GM21381 (cell line): Measurements from ENCODE around the gene BOLA1.
"Not testable (repeated sequence)": the region's sequence is repeated elsewhere in the genome, so short reads cannot be mapped to it uniquely, and the experiment has no call there.

Experiments
- ATAC-seq: cut with Tn5 transposase; IDR thresholded peaks from one replicate; pipeline ENCODE4 v1.9.1; 2021; ENCODE audit warnings: mild to moderate bottlenecking, moderate library complexity; ENCODE audit not compliant: unreplicated experiment

BOLA1 gene, protein sequence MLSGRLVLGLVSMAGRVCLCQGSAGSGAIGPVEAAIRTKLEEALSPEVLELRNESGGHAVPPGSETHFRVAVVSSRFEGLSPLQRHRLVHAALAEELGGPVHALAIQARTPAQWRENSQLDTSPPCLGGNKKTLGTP

DNA sequence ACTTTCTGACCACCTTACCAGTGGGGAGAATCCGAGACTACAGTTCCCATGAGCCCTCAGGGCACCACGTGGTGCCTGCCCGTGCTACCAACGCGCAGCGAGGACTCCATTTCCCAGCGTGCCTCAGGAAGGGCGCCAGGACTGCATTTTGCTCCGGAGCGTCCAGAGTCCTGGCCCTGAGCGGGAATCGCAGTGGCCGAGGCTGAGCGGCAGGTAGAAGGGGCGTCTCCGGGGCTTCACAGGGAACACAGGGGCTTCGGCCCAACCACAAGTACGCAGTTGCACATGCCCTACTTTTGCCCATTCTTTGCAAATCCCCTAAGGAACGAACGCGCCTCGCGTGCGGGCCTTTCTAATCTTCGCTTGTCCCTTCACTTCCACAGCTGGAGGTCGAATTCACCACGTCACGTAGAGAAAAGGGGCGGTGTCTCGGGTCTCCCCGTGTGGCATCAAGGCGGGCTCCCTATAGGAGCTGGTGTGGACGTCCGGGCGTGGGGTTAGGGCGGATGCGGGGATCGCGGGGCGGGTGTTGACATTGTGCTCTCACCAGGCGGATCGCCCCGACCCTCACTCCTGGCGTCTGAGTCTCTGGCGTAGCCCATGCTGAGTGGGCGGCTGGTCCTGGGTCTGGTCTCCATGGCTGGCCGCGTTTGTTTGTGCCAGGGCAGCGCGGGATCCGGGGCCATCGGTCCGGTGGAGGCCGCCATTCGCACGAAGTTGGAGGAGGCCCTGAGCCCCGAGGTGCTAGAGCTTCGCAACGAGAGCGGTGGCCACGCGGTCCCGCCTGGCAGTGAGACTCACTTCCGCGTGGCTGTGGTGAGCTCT is at the start of gene BOLA1:
BOLA1 (plus strand) TSS at position 109 of the 825 bp plus-strand sequence; CDS start at position 601, 492 bp downstream.
- ATAC-seq, result peak; percentile 94

DNA sequence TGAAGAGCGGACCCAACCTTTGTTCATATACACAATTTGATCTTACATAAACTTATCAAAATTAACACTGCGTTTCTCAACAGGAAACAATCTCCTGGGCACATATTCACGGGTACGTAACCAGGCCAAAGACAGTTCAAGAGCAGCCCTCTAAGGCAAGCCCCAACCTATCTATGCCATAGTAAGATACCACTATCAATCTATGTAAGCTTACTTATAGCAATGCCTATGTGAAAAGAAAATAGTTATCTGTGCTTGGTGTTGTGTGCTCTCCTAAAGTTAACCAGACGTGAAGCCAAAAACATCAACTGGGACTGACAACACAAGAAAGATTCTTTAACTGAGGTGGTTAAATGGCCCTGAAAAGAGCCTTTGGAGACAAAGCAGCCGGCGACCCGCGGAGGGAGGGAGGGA is 49.4 kb upstream of the BOLA1 start:
- ATAC-seq, result no peak

DNA sequence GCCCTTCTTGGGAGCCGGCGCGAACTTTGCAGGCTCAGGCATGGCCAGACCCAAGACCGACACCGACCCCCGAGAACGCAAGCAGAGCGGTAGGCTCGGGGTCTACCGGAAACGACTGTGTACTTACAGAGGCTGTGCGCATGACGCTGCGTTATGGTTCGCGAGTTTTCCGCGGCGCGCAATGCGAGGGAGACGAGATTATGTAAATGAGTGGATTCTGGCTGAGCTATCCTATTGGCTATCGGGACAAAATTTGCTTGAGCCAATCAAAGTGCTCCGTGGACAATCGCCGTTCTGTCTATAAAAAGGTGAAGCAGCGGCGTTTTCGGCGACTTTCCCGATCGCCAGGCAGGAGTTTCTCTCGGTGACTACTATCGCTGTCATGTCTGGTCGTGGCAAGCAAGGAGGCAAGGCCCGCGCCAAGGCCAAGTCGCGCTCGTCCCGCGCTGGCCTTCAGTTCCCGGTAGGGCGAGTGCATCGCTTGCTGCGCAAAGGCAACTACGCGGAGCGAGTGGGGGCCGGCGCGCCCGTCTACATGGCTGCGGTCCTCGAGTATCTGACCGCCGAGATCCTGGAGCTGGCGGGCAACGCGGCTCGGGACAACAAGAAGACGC is 48.5 kb upstream of the BOLA1 start:
- peak; percentile 50 for ATAC-seq

DNA sequence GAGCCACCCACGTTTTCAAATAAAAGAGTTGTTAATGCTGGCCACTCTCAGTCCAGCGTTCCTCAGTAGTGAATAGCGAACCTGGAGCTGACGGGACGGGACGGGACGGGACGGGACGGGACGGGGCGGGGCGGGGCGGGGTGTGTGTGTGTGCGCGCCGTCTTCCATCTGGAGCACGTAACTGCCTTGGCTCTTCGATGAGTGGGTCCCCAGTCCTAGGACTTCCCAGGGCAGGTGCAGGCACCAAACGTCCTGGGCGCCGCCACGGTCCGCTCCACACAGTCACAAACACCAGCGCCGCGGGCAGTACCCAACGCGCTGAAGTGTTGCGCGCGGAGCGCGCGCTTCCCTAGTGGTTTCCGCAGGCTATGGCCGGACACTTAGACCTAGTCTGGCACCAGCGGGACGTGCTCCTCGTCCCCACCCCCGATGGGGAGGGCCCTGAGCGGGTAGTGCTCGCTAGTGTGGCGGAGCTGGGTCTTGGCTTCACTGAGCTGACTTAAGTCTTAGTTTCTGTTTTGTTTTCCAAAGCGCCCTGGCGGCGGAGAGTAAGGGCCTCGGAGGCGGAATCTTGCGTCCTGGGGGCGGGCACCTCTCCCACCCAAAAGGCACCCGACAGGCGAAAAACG is 47.7 kb upstream of the BOLA1 start:
- peak; percentile 40 for ATAC-seq

DNA sequence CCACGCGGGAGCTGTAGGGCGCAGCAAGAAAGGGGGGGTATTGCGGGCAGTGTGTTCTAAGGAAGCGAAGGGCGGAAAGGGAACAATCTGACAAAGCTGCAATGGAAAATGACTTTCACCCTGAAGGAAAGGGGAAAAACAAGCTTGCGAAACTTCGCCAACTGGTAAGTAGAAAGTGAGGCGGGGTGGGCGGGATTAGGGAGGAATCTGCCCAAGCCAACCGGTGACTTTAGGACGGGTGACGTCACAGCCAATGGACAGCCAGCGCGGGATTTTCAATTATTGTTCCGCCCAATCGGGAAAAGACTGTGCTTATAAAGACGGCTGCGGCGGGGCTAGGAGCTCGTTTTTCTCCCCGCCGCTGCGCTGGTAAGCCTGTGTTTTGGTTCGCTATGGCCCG is 47.1 kb upstream of the BOLA1 start:
- ATAC-seq, result peak; percentile 31

DNA sequence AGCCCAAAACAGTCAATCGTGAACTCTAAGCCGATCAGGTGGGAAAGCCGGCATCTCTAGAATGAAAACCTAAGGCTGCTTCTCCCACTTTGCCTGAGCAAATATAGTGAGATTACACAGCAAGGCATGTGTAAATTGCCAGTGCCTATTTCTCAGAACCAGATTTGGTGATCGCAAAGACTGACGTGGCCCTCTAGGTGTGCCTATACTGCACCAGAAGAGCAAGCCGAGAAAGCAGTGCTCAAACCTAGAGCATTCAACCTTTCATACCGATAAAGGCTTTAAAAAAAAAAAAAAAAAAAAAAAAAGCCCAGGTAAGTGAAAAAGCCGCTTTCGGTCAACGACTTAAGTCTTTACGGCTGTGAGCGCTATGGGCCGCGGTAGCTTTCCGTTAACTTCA is 39.1 kb upstream of the BOLA1 start:
- peak; percentile 2 for ATAC-seq

DNA sequence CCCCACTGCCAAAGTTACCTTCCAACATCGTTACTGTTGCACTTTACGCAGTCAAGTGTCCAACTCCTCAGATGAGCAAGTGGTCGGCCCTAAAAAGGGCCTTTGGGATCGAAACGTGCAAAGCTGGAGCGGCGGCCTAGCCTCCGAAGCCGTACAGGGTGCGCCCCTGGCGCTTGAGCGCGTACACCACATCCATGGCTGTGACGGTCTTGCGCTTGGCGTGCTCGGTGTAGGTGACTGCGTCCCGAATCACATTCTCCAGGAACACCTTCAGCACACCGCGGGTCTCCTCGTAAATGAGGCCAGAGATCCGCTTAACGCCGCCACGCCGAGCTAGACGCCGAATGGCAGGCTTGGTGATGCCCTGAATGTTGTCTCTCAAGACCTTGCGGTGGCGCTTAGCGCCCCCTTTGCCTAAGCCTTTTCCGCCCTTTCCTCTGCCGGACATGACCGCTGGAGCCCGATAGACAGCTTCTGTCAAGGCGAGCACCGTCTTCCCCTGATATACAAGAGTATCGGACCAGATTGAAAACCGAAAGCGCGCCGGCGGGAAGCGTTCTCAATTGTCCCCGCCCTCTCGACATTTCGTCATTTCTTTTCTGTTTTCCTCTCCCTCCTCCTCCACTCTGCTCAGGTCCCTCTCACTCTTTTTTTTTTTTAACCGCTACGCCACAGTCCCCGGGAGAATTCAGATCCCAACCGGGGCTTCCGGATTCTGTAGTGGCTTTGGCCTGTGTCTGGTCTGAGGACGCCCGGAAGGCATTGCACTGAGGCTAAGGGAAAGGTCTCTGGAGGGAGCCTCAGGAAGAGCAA is 38.5 kb upstream of the BOLA1 start:
- ATAC-seq, result peak; percentile 64

DNA sequence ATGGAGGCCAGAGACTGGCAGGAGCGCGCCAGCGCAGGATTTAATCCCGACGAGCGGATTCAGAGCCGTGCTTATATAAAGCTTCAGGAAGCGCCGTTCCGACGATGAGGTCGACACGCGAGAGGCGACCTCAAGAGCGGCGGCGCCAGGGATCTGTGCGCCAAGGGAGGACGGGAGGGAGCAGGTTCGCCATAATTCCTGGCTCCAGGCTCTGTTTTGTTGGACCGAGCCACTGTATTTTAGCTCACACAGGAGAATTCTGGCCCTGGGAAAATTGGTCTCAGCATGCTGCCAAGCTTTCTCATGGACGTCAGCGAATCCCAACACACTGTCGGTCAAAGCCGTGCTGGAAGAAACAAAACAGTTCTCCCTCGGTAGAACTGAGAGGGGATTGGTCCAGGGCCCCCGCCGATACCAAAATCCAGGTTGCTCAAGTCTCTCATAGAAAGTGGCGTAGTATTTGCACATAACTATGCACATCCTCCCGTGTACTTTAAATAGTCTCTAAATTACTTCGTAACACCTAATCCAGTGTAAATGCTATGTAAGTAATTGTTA is 37.8 kb upstream of the BOLA1 start:
- ATAC-seq, result not testable (repeated sequence)

DNA sequence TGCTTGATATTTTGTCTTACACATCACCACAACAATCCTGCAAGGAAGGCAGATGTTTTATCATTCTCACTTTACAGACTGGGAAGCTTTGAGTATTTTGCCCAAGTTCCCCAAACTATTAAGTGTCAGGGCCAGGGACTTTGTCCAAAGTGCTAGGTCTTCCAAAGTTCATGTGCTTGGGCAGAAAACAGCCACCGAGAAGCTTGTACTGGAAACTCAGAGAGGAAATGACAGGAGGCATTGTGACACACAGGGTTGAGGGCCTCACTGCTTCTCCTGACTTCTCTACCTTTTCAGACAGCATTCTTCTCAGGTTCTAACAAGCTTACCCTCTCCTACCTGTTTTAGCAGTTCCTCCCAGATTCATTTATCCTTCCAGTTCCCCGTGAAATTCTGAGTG is 32.5 kb upstream of the BOLA1 start:
- ATAC-seq, result not testable (repeated sequence)

DNA sequence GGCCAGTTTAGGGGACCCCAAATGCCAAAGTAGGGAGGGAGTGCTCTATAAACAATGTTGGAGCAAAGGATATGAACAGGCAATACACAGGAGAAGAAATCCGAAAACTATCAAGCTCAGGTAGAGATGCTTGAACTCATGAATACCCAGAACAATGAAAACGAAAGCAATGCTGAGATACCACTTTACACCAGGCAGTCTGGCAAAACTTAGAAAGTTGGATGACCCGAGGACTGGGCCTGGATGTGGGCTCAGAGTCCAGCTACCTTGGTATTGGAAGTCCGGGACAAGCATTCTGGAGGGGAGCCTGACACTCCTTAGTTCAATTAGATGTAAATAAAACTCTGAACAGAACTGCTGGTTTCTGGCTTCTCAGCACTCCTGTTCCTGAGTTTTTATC is 26.3 kb upstream of the BOLA1 start:
- not testable (repeated sequence) for ATAC-seq

DNA sequence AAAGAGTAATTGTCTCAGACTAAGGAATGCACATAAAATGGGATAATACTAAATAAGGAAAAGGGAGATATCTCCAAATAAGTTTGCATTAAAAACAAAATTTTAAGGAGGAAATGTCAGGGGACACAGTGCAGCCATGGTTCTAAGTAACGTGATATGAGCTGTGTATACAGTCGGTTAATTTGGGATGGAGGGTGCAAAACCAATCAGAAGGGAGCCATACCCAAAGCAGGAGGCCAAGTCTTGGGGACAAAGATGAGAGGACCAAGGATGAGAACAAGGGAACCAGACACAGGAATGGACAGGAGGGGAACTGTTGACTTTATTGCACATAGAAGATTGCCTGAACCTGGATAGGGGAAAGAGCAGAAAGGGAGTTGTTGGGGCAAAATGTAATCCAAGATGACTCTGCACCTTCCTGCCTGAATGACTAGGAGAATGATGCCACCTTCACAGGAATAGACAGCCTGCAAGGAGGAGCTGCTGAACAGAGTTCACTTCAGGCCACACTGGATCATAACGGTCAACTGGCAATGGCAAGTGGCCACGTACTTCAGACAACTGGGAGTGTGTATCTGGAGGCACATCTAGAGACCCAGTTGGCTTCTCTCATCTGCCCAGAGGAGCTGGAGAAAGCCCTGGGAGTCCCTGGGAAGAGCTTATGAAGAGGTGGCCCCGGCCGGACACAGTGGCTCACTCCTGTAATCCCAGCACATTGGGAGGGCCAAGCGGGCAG is 22.0 kb upstream of the BOLA1 start:
- no peak for ATAC-seq

DNA sequence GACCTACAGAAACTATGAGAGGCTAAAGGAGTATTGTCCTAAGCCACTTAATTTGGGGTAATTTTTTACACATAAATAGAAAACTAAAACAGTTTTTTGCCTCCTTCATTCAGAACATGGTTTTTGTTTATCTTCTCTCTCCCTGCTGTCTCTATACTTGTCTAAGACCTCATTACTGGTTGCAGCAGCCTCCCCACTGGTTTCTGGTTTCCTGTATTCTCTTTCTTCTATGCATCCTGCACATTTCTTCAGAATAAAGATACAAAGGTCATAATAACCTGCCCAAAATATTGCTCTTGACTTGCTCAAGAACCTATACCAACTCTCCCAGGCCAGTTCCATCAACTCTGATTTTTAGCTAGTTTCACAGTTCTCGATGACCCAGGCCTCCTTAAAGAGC is 19.8 kb upstream of the BOLA1 start:
- ATAC-seq, result no peak

DNA sequence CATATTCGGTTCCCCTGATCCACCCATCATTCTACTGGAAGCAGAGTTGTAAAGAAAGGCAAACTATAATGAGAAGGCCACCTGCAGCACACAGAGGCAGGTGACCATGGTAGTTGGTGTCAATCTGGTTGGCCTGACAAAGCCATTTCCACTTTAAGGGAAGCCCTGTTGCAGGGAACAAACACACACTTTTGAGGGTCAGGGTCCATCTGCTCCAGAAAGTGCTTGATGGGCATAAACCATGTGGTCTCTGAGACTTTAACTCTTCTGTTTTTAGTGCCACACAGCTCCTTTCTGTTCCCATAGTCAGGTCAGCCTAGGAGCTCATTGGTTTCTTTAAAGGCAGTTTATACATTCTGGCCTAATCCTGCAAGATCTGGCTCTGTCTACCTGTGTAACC is 17.5 kb upstream of the BOLA1 start:
- no peak for ATAC-seq

DNA sequence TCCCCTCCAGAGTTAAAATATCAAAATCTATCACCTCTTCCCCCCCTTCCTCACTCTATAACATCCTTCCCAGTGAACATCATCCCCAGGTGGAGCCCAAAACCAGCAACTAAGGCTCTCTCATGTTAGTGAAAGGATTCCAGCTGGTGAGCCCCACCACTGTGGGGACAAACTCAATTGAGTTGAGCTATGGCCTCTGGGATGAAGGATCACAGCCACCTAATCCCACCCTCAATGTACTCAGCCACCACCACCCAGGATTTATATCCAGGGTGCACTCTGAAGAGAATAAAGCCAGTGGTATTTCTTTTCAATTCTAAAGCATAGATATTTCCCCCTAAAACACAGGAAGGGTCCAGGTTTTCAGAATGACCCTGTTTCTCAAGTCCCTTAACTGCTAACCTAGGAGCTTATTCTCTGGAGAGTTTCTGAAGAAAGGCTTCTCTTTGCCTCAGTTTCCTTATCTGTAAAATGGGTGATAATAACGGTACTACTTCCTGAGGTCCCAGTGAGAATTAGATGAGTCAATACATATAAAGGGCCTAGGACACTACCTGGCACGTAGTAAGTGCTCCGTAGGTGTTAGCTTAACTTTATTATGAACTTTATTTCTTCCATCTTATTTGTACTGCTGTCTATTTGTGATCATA is 15.6 kb upstream of the BOLA1 start:
- no peak for ATAC-seq

DNA sequence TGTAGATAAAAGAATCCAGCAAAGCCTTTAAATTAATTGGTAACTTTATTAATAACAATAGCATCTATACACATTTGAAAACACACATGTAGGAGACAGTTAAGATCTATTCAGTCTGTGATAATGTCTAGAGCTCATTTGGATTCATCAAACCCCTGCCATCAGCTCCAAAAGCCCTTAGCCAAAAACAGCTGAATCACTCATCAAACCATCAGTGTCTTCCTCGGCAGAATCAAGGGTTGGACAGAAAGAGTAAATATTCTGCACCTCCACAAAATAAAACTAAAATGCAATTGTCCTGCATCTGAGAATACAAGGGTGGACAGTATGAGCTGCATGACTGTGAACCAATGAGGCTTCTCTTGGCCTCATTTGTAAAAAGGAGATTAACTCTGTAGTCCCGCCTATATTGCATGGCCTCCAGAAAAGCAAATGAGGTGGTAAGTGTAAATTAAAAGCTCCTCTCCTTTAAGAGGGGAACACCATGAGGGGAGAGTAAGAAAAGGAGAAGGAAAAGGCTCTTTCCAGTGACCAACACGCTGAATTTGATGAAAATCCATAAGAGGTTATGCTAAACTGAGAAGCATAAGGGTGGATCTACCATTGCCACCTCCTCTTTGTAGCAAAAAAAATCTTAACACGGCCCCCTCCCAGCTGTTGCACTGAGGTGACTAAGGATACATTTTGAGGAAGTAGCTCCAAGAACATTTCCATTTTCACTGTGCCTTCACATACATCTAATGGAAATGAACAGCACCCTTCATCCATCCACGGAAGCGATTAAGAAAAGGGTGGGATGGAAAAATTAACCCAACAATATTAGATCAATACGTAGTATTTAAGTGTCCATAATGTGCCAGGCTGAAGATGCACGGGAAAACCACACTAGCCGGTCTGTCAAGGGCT is 14.7 kb upstream of the BOLA1 start:
- no peak for ATAC-seq

DNA sequence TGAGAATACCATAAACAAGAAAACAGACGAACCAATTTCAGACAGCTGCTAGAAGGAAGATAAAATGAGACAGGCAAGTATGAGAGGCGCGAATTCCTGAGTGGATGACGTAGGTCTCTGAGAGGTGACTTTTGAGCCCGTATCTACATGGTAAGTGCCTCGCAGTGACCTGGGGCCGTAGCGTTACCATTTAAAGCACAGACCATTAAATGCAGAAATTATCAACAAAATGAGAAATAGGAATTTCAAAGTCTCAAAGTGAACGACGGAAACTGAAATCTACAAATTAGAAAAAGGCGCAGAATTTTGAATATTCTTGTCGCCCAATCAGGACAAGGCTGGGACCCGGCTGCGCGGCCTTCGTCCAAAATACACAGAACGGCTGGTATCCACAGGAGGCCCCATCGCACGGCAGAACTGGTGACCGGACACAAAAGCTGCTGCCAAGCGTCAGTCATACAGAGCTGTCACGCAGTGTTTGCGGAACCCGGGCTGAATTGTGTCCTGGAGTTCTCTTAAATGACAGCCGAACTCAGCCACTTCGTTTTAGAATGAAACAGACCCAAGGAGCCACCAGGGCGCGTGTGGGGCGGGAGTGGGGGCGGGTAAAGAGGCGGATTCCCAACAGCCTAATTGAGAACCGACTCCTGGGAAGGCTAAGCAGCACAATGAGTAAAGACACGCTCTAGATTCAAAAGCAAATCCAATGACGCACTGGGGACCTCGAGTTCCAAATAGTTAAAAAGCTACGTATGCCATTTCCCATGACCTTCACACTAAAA is 13.8 kb upstream of the BOLA1 start:
- ATAC-seq, result no peak

DNA sequence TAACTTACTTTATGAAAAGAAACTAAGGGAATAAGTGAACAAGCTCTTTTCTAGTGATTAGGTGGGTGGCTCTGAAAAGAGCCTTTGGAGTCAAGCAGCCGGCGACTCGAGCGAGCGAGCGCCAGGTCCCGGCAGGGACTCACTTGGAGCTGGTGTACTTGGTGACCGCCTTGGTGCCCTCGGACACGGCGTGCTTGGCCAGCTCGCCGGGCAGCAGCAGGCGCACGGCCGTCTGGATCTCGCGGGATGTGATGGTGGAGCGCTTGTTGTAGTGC is 13.3 kb upstream of the BOLA1 start:
- not testable (repeated sequence) for ATAC-seq
